Loucy (cell line): ENCODE measurements around the gene ANO7.

Experiments
- EZH2phosphoT487 ChIP-seq: fragments of 200-600 bp; IDR thresholded peaks from 2 replicates; pipeline ENCODE4 v1.6.1; 2018; ENCODE audit warnings: antibody characterized with exemption, mild to moderate bottlenecking, moderate library complexity, borderline replicate concordance
- TF ChIP-seq, protein P1 (sequence below): fragments of 200-600 bp; sonication (generic); conservative IDR thresholded peaks from 2 replicates; pipeline ENCODE4 v1.5.1; 2014; ENCODE audit warnings: mild to moderate bottlenecking, antibody characterized with exemption, low read length

DNA sequence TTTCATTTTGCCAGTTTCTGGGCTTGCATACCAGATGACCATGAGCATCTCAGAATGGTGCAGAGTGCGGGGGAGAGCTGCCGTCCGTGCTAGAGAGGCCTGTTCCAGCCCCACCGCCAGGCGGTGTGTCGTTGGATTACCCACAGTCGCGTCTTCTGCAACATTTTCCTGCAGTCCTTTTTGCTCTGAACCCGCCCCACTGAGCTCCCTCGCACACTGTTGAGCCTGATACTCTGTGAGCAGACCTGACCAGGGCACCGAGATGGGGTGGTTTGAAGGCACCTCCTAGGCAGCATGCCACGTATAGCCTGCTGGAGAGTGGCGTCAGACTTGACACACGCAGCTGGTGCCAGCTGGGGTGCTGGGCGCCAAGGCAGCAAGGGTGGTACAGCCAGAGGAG is 20.1 kb upstream of the ANO7 start:
- TF ChIP-seq, protein P1, sequence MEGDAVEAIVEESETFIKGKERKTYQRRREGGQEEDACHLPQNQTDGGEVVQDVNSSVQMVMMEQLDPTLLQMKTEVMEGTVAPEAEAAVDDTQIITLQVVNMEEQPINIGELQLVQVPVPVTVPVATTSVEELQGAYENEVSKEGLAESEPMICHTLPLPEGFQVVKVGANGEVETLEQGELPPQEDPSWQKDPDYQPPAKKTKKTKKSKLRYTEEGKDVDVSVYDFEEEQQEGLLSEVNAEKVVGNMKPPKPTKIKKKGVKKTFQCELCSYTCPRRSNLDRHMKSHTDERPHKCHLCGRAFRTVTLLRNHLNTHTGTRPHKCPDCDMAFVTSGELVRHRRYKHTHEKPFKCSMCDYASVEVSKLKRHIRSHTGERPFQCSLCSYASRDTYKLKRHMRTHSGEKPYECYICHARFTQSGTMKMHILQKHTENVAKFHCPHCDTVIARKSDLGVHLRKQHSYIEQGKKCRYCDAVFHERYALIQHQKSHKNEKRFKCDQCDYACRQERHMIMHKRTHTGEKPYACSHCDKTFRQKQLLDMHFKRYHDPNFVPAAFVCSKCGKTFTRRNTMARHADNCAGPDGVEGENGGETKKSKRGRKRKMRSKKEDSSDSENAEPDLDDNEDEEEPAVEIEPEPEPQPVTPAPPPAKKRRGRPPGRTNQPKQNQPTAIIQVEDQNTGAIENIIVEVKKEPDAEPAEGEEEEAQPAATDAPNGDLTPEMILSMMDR, result no peak
- no peak for TF ChIP-seq EZH2phosphoT487
